MG63 (cell line): ENCODE data around the gene TRIM58. TPM values are rescaled to one million over a fixed set of nuclear protein-coding genes. Genes with fewer than 3 reads are reported as not detected.

Experiments used
- DNase-seq: peaks from one replicate; pipeline ENCODE4 v3.0.0-alpha.2; 2020
- H3K27me3 ChIP-seq: fragments of 250-450 bp; sonication (Bioruptor Pico); 2 replicates; pipeline ENCODE4 v1.5.1; 2020; ENCODE audit warnings: mild to moderate bottlenecking, moderate library complexity
- H3K36me3 ChIP-seq: fragments of 250-450 bp; sonication (Bioruptor Pico); 2 replicates; pipeline ENCODE4 v1.5.1; 2020; ENCODE audit warnings: mild to moderate bottlenecking, moderate library complexity
- H3K4me3 ChIP-seq: fragments of 250-450 bp; sonication (Bioruptor Pico); 2 replicates; pipeline ENCODE4 v1.5.1; 2020; ENCODE audit warnings: mild to moderate bottlenecking, moderate library complexity
- H3K9me3 ChIP-seq: fragments of 250-450 bp; sonication (Bioruptor Pico); 2 replicates; pipeline ENCODE4 v1.5.1; 2020; ENCODE audit warnings: mild to moderate bottlenecking, moderate library complexity
- total RNA-seq: library from RNA; depleted of rRNA; stranded (reverse); fragments of >200 nt; shearing (Covaris generic); gene quantifications from 2 replicates; pipeline ENCODE4 v1.2.3, GENCODE V29; 2014; ENCODE audit warnings: low replicate concordance; rRNA removed

The TRIM58 gene, protein sequence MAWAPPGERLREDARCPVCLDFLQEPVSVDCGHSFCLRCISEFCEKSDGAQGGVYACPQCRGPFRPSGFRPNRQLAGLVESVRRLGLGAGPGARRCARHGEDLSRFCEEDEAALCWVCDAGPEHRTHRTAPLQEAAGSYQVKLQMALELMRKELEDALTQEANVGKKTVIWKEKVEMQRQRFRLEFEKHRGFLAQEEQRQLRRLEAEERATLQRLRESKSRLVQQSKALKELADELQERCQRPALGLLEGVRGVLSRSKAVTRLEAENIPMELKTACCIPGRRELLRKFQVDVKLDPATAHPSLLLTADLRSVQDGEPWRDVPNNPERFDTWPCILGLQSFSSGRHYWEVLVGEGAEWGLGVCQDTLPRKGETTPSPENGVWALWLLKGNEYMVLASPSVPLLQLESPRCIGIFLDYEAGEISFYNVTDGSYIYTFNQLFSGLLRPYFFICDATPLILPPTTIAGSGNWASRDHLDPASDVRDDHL
- 10.8 and 13.7 TPM in 2 replicates for total RNA-seq

DNA sequence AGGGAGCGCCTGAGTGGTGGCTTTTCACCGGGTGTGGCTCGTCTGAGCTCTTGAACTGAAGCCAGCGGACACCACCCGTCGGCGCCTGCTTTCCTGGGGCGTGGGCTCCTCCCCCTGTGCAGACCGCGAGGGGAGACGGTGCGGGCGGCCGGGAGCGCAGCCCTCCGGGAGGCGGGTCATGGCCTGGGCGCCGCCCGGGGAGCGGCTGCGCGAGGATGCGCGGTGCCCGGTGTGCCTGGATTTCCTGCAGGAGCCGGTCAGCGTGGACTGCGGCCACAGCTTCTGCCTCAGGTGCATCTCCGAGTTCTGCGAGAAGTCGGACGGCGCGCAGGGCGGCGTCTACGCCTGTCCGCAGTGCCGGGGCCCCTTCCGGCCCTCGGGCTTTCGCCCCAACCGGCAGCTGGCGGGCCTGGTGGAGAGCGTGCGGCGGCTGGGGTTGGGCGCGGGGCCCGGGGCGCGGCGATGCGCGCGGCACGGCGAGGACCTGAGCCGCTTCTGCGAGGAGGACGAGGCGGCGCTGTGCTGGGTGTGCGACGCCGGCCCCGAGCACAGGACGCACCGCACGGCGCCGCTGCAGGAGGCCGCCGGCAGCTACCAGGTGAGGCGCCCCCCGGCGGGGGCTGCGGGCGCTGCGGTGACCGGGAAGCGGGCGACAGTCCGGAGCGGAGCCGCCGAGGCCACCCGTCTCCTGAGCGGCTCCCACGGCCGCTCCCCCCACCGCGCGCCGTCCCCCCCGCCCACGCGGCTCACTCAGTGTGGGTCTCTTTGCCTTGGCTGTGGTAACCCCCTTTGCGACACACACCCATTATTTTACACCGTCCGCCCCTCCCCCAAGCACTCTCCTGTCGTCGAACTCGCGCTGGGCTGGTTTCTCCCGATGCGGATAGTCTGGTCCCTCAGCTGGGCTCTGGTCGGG is at the start of gene TRIM58:
TSS of gene TRIM58 (plus strand) at position 119 of the 916 bp plus-strand sequence. CDS start at position 179, 60 bp downstream.
- H3K9me3 ChIP-seq = peaks cover 2% of the 10 kb centered on the region
- H3K27me3 ChIP-seq = no peaks in the 10 kb centered on the region
- peak; percentile 83 for DNase-seq
- H3K36me3 ChIP-seq = peaks cover 8% of the 10 kb centered on the region; the same call in 1 of the 2 replicates
- peak within 1 kb of the TSS; percentile 59 for H3K4me3 ChIP-seq

DNA sequence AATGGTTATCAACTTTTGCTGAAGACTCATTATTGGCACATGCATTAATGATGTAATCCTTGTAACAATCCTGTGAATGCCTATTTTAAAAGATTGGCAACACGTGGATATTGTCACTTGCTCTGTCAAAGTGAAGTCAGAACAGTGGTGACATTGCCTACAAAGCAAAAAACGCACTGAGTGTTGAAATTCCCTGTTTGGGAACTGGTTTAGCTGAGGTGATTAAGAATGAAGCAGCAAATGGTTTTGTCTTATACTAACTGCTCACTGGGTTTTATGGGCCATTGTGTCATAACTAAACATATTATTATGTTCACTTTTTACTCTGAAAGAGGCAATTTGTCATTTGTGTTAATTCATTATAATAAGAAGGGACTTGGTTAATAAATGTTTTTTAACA is 44.4 kb upstream of the TRIM58 start:
- Histone ChIP-seq H3K4me3 (no peak overlapping the region), H3K27me3 (no peaks in the 10 kb centered on the region), H3K9me3 (no peaks in the 10 kb centered on the region; the same call in 1 of the 2 replicates), H3K36me3 (no peaks in the 10 kb centered on the region)
- DNase-seq = no peak

DNA sequence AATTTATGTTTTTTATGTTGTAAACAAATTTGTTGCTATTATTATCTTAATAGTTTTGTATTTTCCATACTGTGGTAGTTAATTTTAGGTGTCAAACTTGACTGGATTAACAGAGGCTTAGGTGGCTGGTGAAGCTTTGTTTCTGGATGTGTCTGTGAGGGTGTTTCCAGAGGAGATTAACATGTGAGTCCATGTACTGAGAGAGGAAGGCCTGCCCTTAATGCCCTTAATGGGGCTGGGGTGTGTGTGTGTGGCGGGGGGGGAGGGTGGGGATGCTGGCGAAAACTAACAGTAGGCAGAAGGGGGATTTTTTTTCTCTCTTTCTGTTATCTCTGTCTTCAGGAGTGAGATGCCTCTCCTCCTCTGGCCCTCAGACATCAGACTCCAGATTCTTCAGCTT is 34.9 kb upstream of the TRIM58 start:
- DNase-seq = no peak
- no peaks in the 10 kb centered on the region for H3K36me3 ChIP-seq
- H3K27me3 ChIP-seq = no peaks in the 10 kb centered on the region
- no peak overlapping the region for H3K4me3 ChIP-seq
- no peaks in the 10 kb centered on the region for H3K9me3 ChIP-seq

DNA sequence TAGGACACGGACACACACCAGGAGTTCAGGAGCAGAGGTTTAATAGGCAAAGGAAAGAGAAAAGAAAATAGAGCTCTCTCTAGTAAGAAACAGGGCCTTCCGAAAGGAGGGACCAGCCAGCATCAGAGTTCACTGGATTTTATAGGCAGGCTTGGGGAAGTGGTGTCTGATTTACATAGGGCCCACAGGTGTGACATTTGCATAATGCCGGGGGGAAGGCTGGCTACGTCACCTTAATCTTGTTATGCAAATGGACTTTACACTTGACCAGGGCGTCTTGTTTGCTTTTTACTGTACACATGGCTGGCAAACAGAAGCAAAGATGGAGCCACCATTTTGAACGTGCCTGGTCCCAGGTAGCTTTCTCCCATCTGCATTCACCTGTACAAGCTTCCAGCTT is 33.0 kb upstream of the TRIM58 start, which contains the start of gene OR14A16:
TSS of gene OR14A16 (minus strand) at position 97 of the 400 bp plus-strand sequence. CDS start 8,390 bp downstream, outside the sequence.
- DNase-seq = no peak
- no peaks in the 10 kb centered on the region for H3K9me3 ChIP-seq

DNA sequence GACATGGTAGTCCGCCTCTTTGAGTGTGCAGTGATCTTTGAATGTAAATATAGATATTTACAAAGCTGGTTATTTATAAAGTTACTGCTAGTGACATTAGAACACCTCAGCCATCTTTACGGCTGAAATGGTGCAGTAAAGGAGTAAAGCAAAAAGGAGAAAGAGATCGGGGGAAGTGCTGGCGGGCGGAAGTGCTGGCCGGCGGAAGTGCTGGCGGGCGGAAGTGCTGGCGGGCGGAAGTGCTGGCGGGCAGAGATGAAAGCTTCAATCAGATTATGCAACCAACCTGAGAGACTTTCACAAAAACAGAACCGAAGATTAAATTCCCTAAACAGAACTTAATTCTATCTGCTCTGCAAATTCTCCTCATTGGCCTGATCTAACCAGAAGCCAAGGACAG is 31.6 kb upstream of the TRIM58 start:
- no peak overlapping the region for H3K4me3 ChIP-seq

More for the DNA sequence above, 33.0 kb upstream of the TRIM58 start, which contains the start of gene OR14A16:
- Histone ChIP-seq H3K4me3 (no peak within 1 kb of the TSS), H3K36me3 (no peaks in the 10 kb centered on the region), H3K27me3 (no peaks in the 10 kb centered on the region)

DNA sequence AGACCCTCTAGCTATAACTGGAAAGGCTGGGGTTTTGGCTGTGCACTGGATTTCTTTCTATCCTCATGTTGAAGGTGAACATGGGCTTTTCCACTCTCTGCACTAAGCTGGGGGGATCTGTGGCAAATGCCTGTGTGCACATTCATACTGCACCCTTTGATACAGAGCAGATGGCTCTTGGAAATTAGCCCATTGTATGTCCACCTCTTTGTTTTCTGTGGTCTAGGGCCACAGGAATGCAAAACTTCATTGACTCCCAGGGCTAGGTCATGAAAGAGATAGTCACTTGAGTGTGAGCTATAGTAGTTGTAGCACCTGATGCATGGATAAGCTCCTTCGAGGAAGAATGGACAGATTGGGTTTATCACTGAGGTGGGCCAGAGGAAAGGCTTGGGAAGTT is 27.3 kb upstream of the TRIM58 start:
- no peaks in the 10 kb centered on the region for H3K36me3 ChIP-seq
- H3K9me3 ChIP-seq = no peaks in the 10 kb centered on the region
- DNase-seq = no peak
- H3K4me3 ChIP-seq = no peak overlapping the region
- H3K27me3 ChIP-seq = no peaks in the 10 kb centered on the region

More for the DNA sequence above, 31.6 kb upstream of the TRIM58 start:
- no peaks in the 10 kb centered on the region for H3K9me3 ChIP-seq
- no peaks in the 10 kb centered on the region for H3K27me3 ChIP-seq
- DNase-seq = no peak
- H3K36me3 ChIP-seq = no peaks in the 10 kb centered on the region

DNA sequence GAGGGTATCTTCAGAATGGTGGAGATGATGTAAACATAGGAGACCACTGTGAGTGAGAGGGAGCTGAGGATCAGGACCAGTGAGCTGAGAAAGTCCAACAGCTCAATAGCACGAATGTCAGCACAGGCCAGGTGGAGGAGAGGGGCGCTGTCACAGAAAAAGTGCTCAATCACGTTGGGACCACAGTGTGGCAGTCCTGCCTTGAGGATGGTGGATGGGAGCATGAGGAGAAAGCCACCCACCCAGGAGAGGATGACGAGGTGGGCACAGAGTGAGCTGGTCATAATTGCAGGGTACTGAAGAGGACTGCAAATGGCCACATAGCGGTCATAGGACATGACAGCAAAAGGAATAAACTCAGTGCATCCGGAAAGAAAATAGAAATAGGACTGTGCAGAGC is 23.4 kb upstream of the TRIM58 start:
- 0 out of 2 replicates have a peak, but pooled peaks cover 4% of the 10 kb centered on the region for H3K9me3 ChIP-seq
- no peaks in the 10 kb centered on the region for H3K36me3 ChIP-seq
- no peak overlapping the region for H3K4me3 ChIP-seq
- no peak for DNase-seq
- no peaks in the 10 kb centered on the region for H3K27me3 ChIP-seq

DNA sequence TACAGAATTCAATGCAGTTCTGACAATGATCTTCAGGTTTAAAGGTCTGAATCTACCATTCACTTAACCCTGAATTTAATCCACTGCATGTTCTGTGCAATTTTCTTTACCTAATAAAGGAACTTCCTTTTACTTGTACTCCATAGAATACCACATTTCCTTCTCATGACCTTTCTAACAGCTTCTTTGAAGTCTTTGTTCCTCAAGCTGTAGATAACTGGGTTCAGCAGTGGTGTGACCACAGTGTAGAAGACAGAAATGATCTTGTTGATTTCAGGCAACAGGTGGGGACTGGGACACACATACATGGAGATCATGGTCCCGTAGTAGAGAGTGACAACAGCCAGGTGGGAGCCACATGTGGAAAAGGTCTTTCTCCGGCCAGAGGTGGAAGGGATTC is 16.2 kb upstream of the TRIM58 start:
- Histone ChIP-seq H3K27me3 (no peaks in the 10 kb centered on the region), H3K36me3 (no peaks in the 10 kb centered on the region), H3K9me3 (0 out of 2 replicates have a peak, but pooled peaks cover 4% of the 10 kb centered on the region)

DNA sequence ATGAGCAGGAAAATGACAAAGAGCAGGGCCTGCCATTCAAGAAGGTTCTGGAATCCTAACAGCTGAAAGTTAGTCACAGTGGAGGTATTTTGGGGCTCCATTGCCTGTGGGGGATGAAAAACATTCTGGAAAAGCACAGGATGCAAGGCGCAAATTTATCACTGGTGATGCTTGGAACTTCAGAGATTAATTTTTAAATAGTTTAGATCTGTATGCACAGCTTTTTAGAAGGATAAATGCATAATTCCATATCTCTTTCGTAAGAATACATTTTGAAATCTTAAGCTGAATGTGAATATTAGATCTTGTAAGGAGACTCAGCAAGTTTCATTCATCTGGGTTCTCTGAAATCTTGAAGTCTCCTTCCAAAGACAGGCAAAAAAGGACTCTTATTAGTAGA is 15.2 kb upstream of the TRIM58 start, which contains the start of gene OR11L1:
TSS of gene OR11L1 (minus strand) at position 101 of the 400 bp plus-strand sequence. CDS start at position 101, 0 bp downstream.
- DNase-seq = no peak
- Histone ChIP-seq H3K36me3 (no peaks in the 10 kb centered on the region), H3K9me3 (no peaks in the 10 kb centered on the region), H3K27me3 (no peaks in the 10 kb centered on the region), H3K4me3 (no peak within 1 kb of the TSS)

More for the DNA sequence above, 16.2 kb upstream of the TRIM58 start:
- no peak overlapping the region for H3K4me3 ChIP-seq
- DNase-seq = no peak

DNA sequence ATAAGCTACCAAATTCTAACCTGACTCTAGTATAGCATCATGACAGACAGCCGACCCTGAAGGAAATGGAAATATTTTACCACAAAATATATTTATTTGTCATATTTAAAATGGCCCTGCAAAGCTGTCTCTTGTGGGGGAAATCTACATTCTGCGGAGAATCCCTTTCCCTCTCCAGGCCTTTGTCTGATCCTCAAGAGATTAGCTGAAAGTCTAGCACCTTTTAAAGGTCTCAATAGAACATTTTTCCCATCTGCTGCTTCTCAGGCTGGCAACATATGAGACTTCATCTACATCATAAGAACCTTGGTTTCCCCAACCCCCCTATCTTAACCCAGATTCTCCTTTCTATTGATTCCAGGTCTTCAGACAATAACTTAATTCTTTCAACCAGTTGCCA is 13.6 kb upstream of the TRIM58 start:
- no peaks in the 10 kb centered on the region for H3K27me3 ChIP-seq
- no peaks in the 10 kb centered on the region for H3K9me3 ChIP-seq
- H3K36me3 ChIP-seq = no peaks in the 10 kb centered on the region
- no peak overlapping the region for H3K4me3 ChIP-seq
- no peak for DNase-seq

DNA sequence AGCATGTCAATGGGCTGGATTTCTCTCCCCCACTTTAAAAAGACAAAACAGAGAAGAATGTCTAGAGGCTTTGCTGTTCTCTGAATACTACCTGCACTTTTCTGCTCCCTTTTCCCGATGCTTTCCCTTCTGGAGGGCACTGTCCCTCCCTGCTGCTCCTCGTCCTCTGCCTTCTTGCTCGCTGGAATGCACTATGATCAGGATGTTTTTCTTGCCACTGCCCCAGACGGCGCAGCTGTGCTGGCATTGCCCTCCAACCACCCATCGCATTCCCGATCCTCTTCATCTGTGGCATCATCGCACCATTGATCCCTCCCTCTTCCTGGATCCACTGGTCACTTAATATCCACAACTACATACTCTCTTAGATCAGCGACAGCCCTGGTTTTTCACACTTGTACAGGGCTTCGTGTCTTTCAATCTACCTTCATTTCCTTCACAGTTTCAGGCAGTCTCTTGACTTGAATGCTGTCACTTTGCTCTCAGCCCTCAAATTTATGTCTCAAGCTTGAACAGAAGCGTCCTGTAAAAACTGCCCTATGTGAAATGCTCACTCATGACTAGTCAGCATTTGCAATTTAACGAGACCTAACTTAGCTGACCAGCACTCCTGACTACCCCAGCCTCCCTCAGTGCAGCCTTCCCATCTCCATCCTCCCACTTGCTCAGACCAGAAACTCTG is 11.8 kb upstream of the TRIM58 start:
- Histone ChIP-seq H3K9me3 (no peaks in the 10 kb centered on the region), H3K27me3 (no peaks in the 10 kb centered on the region), H3K4me3 (no peak overlapping the region), H3K36me3 (no peaks in the 10 kb centered on the region)
- DNase-seq = peak; percentile 12

DNA sequence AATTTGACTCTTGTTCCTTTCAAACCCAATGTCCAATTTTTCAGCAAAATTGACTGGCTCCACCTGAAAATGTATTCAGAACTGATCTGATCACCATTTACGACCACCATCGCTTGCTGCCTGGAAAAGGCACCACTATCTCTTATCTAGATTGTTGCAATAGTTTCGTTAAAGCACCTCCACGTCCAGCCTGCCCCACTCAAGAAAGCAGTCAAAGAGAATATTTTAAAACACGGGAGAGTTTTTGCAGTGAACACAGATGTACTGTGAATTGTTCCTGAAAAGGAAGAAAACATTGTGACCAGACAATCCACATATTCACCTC is 11.3 kb upstream of the TRIM58 start:
- no peak overlapping the region for H3K4me3 ChIP-seq
- H3K36me3 ChIP-seq = no peaks in the 10 kb centered on the region
- DNase-seq = no peak
- no peaks in the 10 kb centered on the region for H3K27me3 ChIP-seq
- no peaks in the 10 kb centered on the region for H3K9me3 ChIP-seq

DNA sequence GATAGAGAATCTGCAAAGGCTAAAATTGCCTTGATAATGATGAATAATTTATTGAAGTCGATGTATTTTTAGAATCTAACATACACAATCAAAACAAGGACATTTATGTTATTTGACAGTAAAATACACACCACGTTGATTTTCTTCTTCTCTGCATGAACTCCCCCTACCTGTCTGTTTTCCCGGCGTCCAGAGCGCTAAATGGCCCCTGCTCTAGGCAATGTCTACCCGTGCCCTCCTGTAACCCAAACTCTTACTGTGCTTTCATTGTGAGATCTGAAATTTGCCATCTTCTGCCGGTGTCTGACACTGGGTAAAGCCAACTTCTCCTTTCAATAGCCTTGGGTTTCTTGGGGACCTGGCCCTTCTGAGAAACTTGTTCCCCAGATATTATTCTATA is 8.6 kb upstream of the TRIM58 start:
- no peak for DNase-seq
- Histone ChIP-seq H3K36me3 (no peaks in the 10 kb centered on the region), H3K4me3 (no peak overlapping the region), H3K9me3 (peaks cover under 1% of the 10 kb centered on the region; the same call in 1 of the 2 replicates), H3K27me3 (no peaks in the 10 kb centered on the region)

DNA sequence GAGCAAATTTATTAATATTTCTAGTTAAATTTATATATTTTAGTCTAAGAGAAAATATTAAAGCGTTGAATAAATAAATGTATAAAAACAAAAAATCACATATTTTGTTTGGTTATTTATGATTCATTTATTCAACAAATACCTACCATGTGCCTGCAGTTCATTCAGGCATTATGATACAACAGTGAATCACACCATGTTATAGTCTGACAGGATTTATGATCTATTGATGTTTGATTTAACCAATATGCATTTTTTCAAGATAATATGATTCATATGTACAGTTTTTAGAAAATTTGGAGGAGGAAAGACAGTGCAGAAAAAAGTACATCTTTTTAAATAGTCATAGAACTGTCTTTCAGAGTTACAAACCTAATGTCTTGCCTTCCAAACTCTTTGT is 7.4 kb upstream of the TRIM58 start:
- Histone ChIP-seq H3K27me3 (no peaks in the 10 kb centered on the region), H3K9me3 (peaks cover 2% of the 10 kb centered on the region), H3K4me3 (no peak overlapping the region), H3K36me3 (no peaks in the 10 kb centered on the region)
- DNase-seq = no peak

DNA sequence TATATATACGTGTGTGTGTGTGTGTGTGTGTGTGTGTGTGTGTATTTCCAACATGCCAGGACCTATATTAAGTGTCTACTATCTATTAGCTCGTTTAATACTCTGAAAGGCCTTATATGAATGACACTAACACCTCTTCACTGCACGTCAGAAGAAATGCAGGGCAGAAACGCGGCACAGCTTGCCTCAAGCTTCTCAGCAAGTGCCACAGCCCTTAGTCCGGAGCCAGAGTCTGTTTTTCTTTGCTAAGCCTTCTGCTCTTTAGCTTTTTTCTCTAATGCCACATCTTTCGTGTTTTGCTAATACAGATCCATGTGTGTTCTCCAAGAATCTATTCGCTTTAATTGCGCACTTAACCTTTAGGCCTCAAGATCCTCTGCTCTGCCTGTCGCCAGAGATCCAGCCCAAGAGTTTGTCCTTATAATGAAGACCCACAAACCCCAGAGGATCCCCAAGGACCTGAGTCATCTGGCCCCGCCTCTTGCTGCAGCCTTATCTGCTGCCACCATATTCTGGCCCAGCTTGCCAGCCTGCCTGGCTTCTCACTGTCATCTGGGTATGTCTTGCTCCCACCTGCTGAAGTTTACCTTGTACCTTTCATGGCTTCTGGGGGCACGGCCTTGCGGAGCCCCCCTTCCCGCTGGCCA is 2.0 kb upstream of the TRIM58 start:
- H3K4me3 ChIP-seq = no peak overlapping the region
- H3K9me3 ChIP-seq = peaks cover 2% of the 10 kb centered on the region
- no peak for DNase-seq
- H3K27me3 ChIP-seq = no peaks in the 10 kb centered on the region
- H3K36me3 ChIP-seq = no peaks in the 10 kb centered on the region

DNA sequence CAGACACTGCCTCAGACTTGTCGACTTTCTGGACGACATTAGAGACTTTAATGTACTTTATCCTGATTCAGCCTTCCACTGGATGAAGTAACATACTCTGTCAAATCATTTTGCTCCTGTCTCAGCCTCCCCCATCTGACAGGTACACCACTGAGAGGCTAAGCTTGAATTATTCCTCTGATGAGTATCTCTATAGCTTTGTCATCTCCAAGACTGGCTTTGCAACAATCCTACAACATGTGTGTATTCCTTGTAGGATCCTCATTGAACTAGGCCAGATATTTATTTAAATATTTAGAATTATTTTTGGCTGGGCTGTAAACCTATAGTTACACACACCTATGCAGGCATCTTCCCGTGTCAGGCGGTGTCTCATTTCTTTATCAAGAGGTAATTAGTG is 1.1 kb upstream of the TRIM58 start:
- Histone ChIP-seq H3K27me3 (no peaks in the 10 kb centered on the region), H3K9me3 (peaks cover 2% of the 10 kb centered on the region), H3K4me3 (no peak overlapping the region), H3K36me3 (peaks cover 5% of the 10 kb centered on the region; the same call in 1 of the 2 replicates)
- no peak for DNase-seq
